ENCODE results near the gene ESYT2.

The ESYT2 gene

GRCh38 chr7:158740657-158741293 lies 88.5 kb downstream of the ESYT2 start:
- H3K4me3 ChIP-seq (ENCODE audit: low read length): no peak overlapping the region
- H4K20me1 ChIP-seq (ENCODE audit: insufficient read depth, low read length): no peaks in the 10 kb centered on the region
- H3K4me2 ChIP-seq (ENCODE audit: low read depth, low read length): no peak overlapping the region
- H2AFZ ChIP-seq (ENCODE audit: low read length): no peak overlapping the region
- H3K27me3 ChIP-seq (replicated peaks; ENCODE audit: insufficient read depth, low read length): no peaks in the 10 kb centered on the region
- no peaks in the 10 kb centered on the region for H3K79me2 ChIP-seq (ENCODE audit: low read length)
- no peak for TF ChIP-seq EZH2phosphoT487 (IDR thresholded peaks at IDR 0.05; ENCODE audit: low read length)
- no peak for TF ChIP-seq EZH2 (optimal IDR thresholded peaks at IDR 0.05; ENCODE audit: low read depth, low read length)
- no peak for TF ChIP-seq CTCF (IDR thresholded peaks at IDR 0.05; ENCODE audit: low read length)
- H3K9me2 ChIP-seq (replicated peaks; ENCODE audit: insufficient read depth, low read length): no peaks in the 10 kb centered on the region
- no peak overlapping the region for H3K9ac ChIP-seq (ENCODE audit: low read length)
- no peak overlapping the region for H3K27ac ChIP-seq (ENCODE audit: low read length)
- no peaks in the 10 kb centered on the region for H3K9me3 ChIP-seq (replicated peaks; ENCODE audit: insufficient read depth, low read length)
- no peaks in the 10 kb centered on the region for H3F3A ChIP-seq (ENCODE audit: insufficient read depth, low read length)
- H3K4me1 ChIP-seq (ENCODE audit: low read length): no peaks in the 10 kb centered on the region
- no peak for DNase-seq
- no peaks in the 10 kb centered on the region; the same call in 1 of the 2 replicates for H3K36me3 ChIP-seq (replicated peaks; ENCODE audit: insufficient read depth, low read length)

- H4K20me1 ChIP-seq (ENCODE audit: insufficient read depth, low read length): no peaks in the 10 kb centered on the region
- H3K9ac ChIP-seq (ENCODE audit: low read length): no peak overlapping the region
- TF ChIP-seq EZH2 (optimal IDR thresholded peaks at IDR 0.05; ENCODE audit: low read depth, low read length) (no peak), CTCF (IDR thresholded peaks at IDR 0.05; ENCODE audit: low read length) (no peak), EZH2phosphoT487 (IDR thresholded peaks at IDR 0.05; ENCODE audit: low read length) (no peak)
- H3K79me2 ChIP-seq (ENCODE audit: low read length): no peaks in the 10 kb centered on the region
- DNase-seq: no peak
- H3K4me2 ChIP-seq (ENCODE audit: low read depth, low read length): no peak overlapping the region
- no peaks in the 10 kb centered on the region for H3K27me3 ChIP-seq (replicated peaks; ENCODE audit: insufficient read depth, low read length)
- H3K9me3 ChIP-seq (replicated peaks; ENCODE audit: insufficient read depth, low read length): no peaks in the 10 kb centered on the region
- no peak overlapping the region for H2AFZ ChIP-seq (ENCODE audit: low read length)
- H3K27ac ChIP-seq (ENCODE audit: low read length): no peak overlapping the region
- no peaks in the 10 kb centered on the region for H3K4me1 ChIP-seq (ENCODE audit: low read length)
- no peaks in the 10 kb centered on the region; the same call in 1 of the 2 replicates for H3K36me3 ChIP-seq (replicated peaks; ENCODE audit: insufficient read depth, low read length)
- H3K4me3 ChIP-seq (ENCODE audit: low read length): no peak overlapping the region
- H3K9me2 ChIP-seq (replicated peaks; ENCODE audit: insufficient read depth, low read length): no peaks in the 10 kb centered on the region
- no peaks in the 10 kb centered on the region for H3F3A ChIP-seq (ENCODE audit: insufficient read depth, low read length)
Observed at GRCh38 chr7:158740013-158740656, 89.2 kb downstream of the ESYT2 start.

- H3K36me3 ChIP-seq (replicated peaks; ENCODE audit: insufficient read depth, low read length): no peaks in the 10 kb centered on the region; the same call in 1 of the 2 replicates
Observed at GRCh38 chr7:158738841-158739240, 90.5 kb downstream of the ESYT2 start.

More at GRCh38 chr7:158738841-158739240, 90.5 kb downstream of the ESYT2 start:
- H3F3A ChIP-seq (ENCODE audit: insufficient read depth, low read length): no peaks in the 10 kb centered on the region
- H3K9me2 ChIP-seq (replicated peaks; ENCODE audit: insufficient read depth, low read length): no peaks in the 10 kb centered on the region
- H3K9me3 ChIP-seq (replicated peaks; ENCODE audit: insufficient read depth, low read length): no peaks in the 10 kb centered on the region
- H3K4me3 ChIP-seq (ENCODE audit: low read length): no peak overlapping the region
- H4K20me1 ChIP-seq (ENCODE audit: insufficient read depth, low read length): no peaks in the 10 kb centered on the region
- H3K27ac ChIP-seq (ENCODE audit: low read length): no peak overlapping the region
- H3K4me2 ChIP-seq (ENCODE audit: low read depth, low read length): no peak overlapping the region
- DNase-seq: no peak
- no peaks in the 10 kb centered on the region for H3K79me2 ChIP-seq (ENCODE audit: low read length)
- H3K4me1 ChIP-seq (ENCODE audit: low read length): no peaks in the 10 kb centered on the region
- TF ChIP-seq EZH2 (optimal IDR thresholded peaks at IDR 0.05; ENCODE audit: low read depth, low read length) (no peak), EZH2phosphoT487 (IDR thresholded peaks at IDR 0.05; ENCODE audit: low read length) (no peak), CTCF (IDR thresholded peaks at IDR 0.05; ENCODE audit: low read length) (no peak)
- H2AFZ ChIP-seq (ENCODE audit: low read length): no peak overlapping the region
- H3K9ac ChIP-seq (ENCODE audit: low read length): no peak overlapping the region
- H3K27me3 ChIP-seq (replicated peaks; ENCODE audit: insufficient read depth, low read length): no peaks in the 10 kb centered on the region
